Medulla oblongata (tissue), 1 donor: ENCODE results near the gene KCNS1.

Source experiments
- DNase-seq: peaks from one replicate; pipeline ENCODE4 v3.0.0-alpha.2; 2015; ENCODE audit errors: extremely low spot score

The KCNS1 gene

GRCh38 chr20:45051204-45052060 lies 49.5 kb downstream of the KCNS1 start:
- DNase-seq: no peak

- DNase-seq: peak; percentile 88
These were observed 50.9 kb downstream of the KCNS1 start for GRCh38 chr20:45049904-45050471.

- DNase-seq: peak; percentile 66
These were observed 51.5 kb downstream of the KCNS1 start for GRCh38 chr20:45049438-45049837.

- DNase-seq: no peak
These were observed 53.3 kb downstream of the KCNS1 start for GRCh38 chr20:45047581-45048119.

GRCh38 chr20:45044601-45045000 lies 56.3 kb downstream of the KCNS1 start:
- DNase-seq: no peak

- peak; percentile 94 for DNase-seq
These were observed 56.8 kb downstream of the KCNS1 start for GRCh38 chr20:45044084-45044573.

GRCh38 chr20:45042978-45043377 lies 57.9 kb downstream of the KCNS1 start:
- DNase-seq: no peak
